Sigmoid colon (tissue), 3 donors: ENCODE measurements around the gene CACNB3.

ENCODE experiments used
- POLR2A ChIP-seq, 2 donors: fragments of 450-650 bp; IDR thresholded peaks; one replicate each; pipeline ENCODE4 v1.6.1; 2016; ENCODE audit warnings: antibody characterized with exemption in 2 of 2, mild to moderate bottlenecking in 2 of 2, moderate library complexity in 2 of 2
- TF ChIP-seq, protein P1 (sequence below), 4 experiments: fragments of 450-650 bp in 3 of 4; fragments of 200-600 bp in 1 of 4; IDR thresholded peaks; one replicate each; pipeline ENCODE4 v1.5.1; 2016 to 2019; ENCODE audit warnings: antibody characterized with exemption in 4 of 4, mild to moderate bottlenecking in 3 of 4, moderate library complexity in 2 of 4

DNA sequence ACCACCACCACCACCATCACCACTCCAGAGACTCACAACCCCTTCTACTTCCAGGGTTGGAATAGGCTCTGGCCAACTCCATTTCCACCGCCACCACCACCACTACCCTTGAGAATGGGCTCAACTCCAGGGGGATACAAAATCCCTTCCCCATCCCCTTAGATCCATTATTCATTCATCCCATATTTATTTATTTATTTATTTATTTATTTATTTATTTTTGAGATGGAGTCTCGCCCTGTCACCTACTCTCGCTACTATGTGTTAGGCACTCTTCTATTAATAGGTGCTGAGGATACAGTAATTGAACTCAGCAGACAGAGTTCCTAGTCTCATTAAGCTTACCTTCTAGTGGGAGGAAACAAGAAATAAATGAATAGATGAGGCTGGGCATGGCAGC is 24.6 kb upstream of the CACNB3 start:
- TF ChIP-seq, protein P1, sequence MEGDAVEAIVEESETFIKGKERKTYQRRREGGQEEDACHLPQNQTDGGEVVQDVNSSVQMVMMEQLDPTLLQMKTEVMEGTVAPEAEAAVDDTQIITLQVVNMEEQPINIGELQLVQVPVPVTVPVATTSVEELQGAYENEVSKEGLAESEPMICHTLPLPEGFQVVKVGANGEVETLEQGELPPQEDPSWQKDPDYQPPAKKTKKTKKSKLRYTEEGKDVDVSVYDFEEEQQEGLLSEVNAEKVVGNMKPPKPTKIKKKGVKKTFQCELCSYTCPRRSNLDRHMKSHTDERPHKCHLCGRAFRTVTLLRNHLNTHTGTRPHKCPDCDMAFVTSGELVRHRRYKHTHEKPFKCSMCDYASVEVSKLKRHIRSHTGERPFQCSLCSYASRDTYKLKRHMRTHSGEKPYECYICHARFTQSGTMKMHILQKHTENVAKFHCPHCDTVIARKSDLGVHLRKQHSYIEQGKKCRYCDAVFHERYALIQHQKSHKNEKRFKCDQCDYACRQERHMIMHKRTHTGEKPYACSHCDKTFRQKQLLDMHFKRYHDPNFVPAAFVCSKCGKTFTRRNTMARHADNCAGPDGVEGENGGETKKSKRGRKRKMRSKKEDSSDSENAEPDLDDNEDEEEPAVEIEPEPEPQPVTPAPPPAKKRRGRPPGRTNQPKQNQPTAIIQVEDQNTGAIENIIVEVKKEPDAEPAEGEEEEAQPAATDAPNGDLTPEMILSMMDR (IDR thresholded peaks at IDR 0.05) = no peak
- TF ChIP-seq POLR2A (IDR thresholded peaks at IDR 0.05) = no peak
